ENCODE data around the gene PIK3CB. TPM values are rescaled to one million over a fixed set of nuclear protein-coding genes. Genes with fewer than 3 reads are reported as not detected.

The PIK3CB gene
- polyA plus RNA-seq, 1 donor from 2014 or later = 11.5 TPM

GRCh38 chr3:138646513-138646912 lies 188.2 kb downstream of the PIK3CB start:
- H3K9me3 ChIP-seq (ENCODE audit: low read length) = no peaks in the 10 kb centered on the region
- no peaks in the 10 kb centered on the region for H3K79me2 ChIP-seq (replicated peaks; ENCODE audit: insufficient read depth, low read length)
- H3K27ac ChIP-seq (ENCODE audit: low read length) = no peak overlapping the region
- no peaks in the 10 kb centered on the region for H4K20me1 ChIP-seq (ENCODE audit: insufficient read depth)
- no peaks in the 10 kb centered on the region for H3K27me3 ChIP-seq (ENCODE audit: insufficient read depth, low read depth, low read length)
- no peak overlapping the region for H3K9ac ChIP-seq (ENCODE audit: low read length)
- no peak overlapping the region for H3K4me3 ChIP-seq (ENCODE audit: low read length)
- H3K36me3 ChIP-seq (ENCODE audit: insufficient read depth, low read length) = peaks cover 11% of the 10 kb centered on the region
- no peaks in the 10 kb centered on the region for H3F3A ChIP-seq (ENCODE audit: insufficient read depth, low read length, poor library complexity, severe bottlenecking)
- no peak overlapping the region for H2AFZ ChIP-seq (ENCODE audit: low read depth, low read length)
- H3K9me2 ChIP-seq (ENCODE audit: insufficient read depth, low read length) = no peaks in the 10 kb centered on the region
- no peak for TF ChIP-seq TAF1 (IDR thresholded peaks at IDR 0.05; ENCODE audit: low read depth)
- no peak for TF ChIP-seq RAD21 (conservative IDR thresholded peaks at IDR 0.05)
- TF ChIP-seq CTCF (IDR thresholded peaks at IDR 0.05; ENCODE audit: poor library complexity, severe bottlenecking) = no peak
- TF ChIP-seq EP300 (conservative IDR thresholded peaks at IDR 0.05; ENCODE audit: poor library complexity, severe bottlenecking) = no peak
- no peak for TF ChIP-seq SMC3 (conservative IDR thresholded peaks at IDR 0.05; ENCODE audit: poor library complexity)
- TF ChIP-seq POLR2AphosphoS5 (IDR thresholded peaks at IDR 0.05) = no peak
- no peak for TF ChIP-seq MXI1 (conservative IDR thresholded peaks at IDR 0.05; ENCODE audit: poor library complexity, severe bottlenecking)
- no peak for TF ChIP-seq REST (IDR thresholded peaks at IDR 0.05; ENCODE audit: borderline replicate concordance)
- TF ChIP-seq EZH2 (IDR thresholded peaks at IDR 0.05; ENCODE audit: borderline replicate concordance, insufficient read depth, low read length, poor library complexity, severe bottlenecking) = no peak
- H3K4me2 ChIP-seq (ENCODE audit: low read length) = no peak overlapping the region

GRCh38 chr3:138646008-138646407 lies 188.7 kb downstream of the PIK3CB start:
- no peaks in the 10 kb centered on the region for H4K20me1 ChIP-seq (ENCODE audit: insufficient read depth)
- no peaks in the 10 kb centered on the region for H3K27me3 ChIP-seq (ENCODE audit: insufficient read depth, low read depth, low read length)
- H3F3A ChIP-seq (ENCODE audit: insufficient read depth, low read length, poor library complexity, severe bottlenecking) = no peaks in the 10 kb centered on the region
- H3K9me2 ChIP-seq (ENCODE audit: insufficient read depth, low read length) = no peaks in the 10 kb centered on the region
- no peak for TF ChIP-seq MXI1 (conservative IDR thresholded peaks at IDR 0.05; ENCODE audit: poor library complexity, severe bottlenecking)
- TF ChIP-seq POLR2AphosphoS5 (IDR thresholded peaks at IDR 0.05) = no peak
- TF ChIP-seq CTCF (IDR thresholded peaks at IDR 0.05; ENCODE audit: poor library complexity, severe bottlenecking) = no peak
- no peak for TF ChIP-seq REST (IDR thresholded peaks at IDR 0.05; ENCODE audit: borderline replicate concordance)
- H3K4me2 ChIP-seq (ENCODE audit: low read length) = no peak overlapping the region
- no peak overlapping the region for H3K4me3 ChIP-seq (ENCODE audit: low read length)
- H3K79me2 ChIP-seq (replicated peaks; ENCODE audit: insufficient read depth, low read length) = no peaks in the 10 kb centered on the region
- H3K9me3 ChIP-seq (ENCODE audit: low read length) = no peaks in the 10 kb centered on the region
- no peak overlapping the region for H3K27ac ChIP-seq (ENCODE audit: low read length)
- H3K9ac ChIP-seq (ENCODE audit: low read length) = no peak overlapping the region
- H3K36me3 ChIP-seq (ENCODE audit: insufficient read depth, low read length) = peaks cover 11% of the 10 kb centered on the region
- no peak overlapping the region for H2AFZ ChIP-seq (ENCODE audit: low read depth, low read length)
